KOPT-K1 (cell line): Measurements from ENCODE around the gene NPIPB8.
"Not testable (repeated sequence)": the region's sequence is repeated elsewhere in the genome, so short reads cannot be mapped to it uniquely, and the experiment has no call there.

Experiments used
- H3K27ac ChIP-seq: fragments of 200-600 bp; sonication (generic); 2 replicates; pipeline ENCODE4 v1.5.1; 2016; ENCODE audit warnings: antibody characterized with exemption, mild to moderate bottlenecking, low read depth, low read length; ENCODE audit not compliant: poor library complexity, severe bottlenecking
- H3K36me3 ChIP-seq: fragments of 200-600 bp; sonication (generic); 2 replicates; pipeline ENCODE4 v1.5.1; 2017; ENCODE audit warnings: antibody characterized with exemption, mild to moderate bottlenecking, low read length, moderate library complexity; ENCODE audit not compliant: insufficient read depth
- H3K9me3 ChIP-seq: fragments of 200-600 bp; sonication (generic); 2 replicates; pipeline ENCODE4 v1.5.1; 2017; ENCODE audit warnings: antibody characterized with exemption, low read length, mild to moderate bottlenecking; ENCODE audit not compliant: insufficient read depth, poor library complexity, severe bottlenecking

Gene NPIPB8

GRCh38 chr16:28612359-28613280 is 25.2 kb upstream of the NPIPB8 start:
- not testable (repeated sequence) for H3K36me3 ChIP-seq, H3K27ac ChIP-seq, H3K9me3 ChIP-seq

- H3K27ac ChIP-seq, H3K9me3 ChIP-seq: not testable (repeated sequence)
- H3K36me3 ChIP-seq = peaks cover 10% of the 10 kb centered on the region; the same call in 1 of the 2 replicates
These were observed 24.0 kb upstream of the NPIPB8 start for GRCh38 chr16:28613912-28614311.

GRCh38 chr16:28614561-28614960 is 23.3 kb upstream of the NPIPB8 start:
- not testable (repeated sequence) for H3K9me3 ChIP-seq, H3K27ac ChIP-seq
- H3K36me3 ChIP-seq = peaks cover 10% of the 10 kb centered on the region; the same call in 1 of the 2 replicates

GRCh38 chr16:28615486-28616223 is 22.2 kb upstream of the NPIPB8 start:
- H3K27ac ChIP-seq, H3K9me3 ChIP-seq: not testable (repeated sequence)
- peaks cover 17% of the 10 kb centered on the region; the same call in 1 of the 2 replicates for H3K36me3 ChIP-seq

GRCh38 chr16:28616224-28616577 is 21.7 kb upstream of the NPIPB8 start:
- not testable (repeated sequence) for H3K9me3 ChIP-seq, H3K27ac ChIP-seq
- H3K36me3 ChIP-seq = peaks cover 23% of the 10 kb centered on the region; the same call in 1 of the 2 replicates

- Histone ChIP-seq H3K27ac (no peak overlapping the region), H3K9me3 (no peaks in the 10 kb centered on the region), H3K36me3 (peaks cover 23% of the 10 kb centered on the region; the same call in 1 of the 2 replicates)
These were observed 21.2 kb upstream of the NPIPB8 start for GRCh38 chr16:28616636-28617035.

- no peak overlapping the region for H3K27ac ChIP-seq
- H3K9me3 ChIP-seq = no peaks in the 10 kb centered on the region
- peaks cover 23% of the 10 kb centered on the region; the same call in 1 of the 2 replicates for H3K36me3 ChIP-seq
These were observed 20.0 kb upstream of the NPIPB8 start for GRCh38 chr16:28617874-28618273.

- peaks cover 23% of the 10 kb centered on the region; the same call in 1 of the 2 replicates for H3K36me3 ChIP-seq
- H3K9me3 ChIP-seq, H3K27ac ChIP-seq: not testable (repeated sequence)
These were observed 17.5 kb upstream of the NPIPB8 start for GRCh38 chr16:28620316-28620715.

GRCh38 chr16:28621481-28622155 is 16.2 kb upstream of the NPIPB8 start:
- Histone ChIP-seq H3K36me3 (peaks cover 23% of the 10 kb centered on the region; the same call in 1 of the 2 replicates), H3K27ac (no peak overlapping the region), H3K9me3 (no peaks in the 10 kb centered on the region)

GRCh38 chr16:28622532-28623171 is 15.2 kb upstream of the NPIPB8 start:
- peaks cover 23% of the 10 kb centered on the region; the same call in 1 of the 2 replicates for H3K36me3 ChIP-seq
- peak overlapping the region; percentile 78 for H3K27ac ChIP-seq
- H3K9me3 ChIP-seq = not testable (repeated sequence)

GRCh38 chr16:28623172-28623711 is 14.6 kb upstream of the NPIPB8 start:
- H3K27ac ChIP-seq = peak overlapping the region; percentile 78

GRCh38 chr16:28630905-28631304 is 7.0 kb upstream of the NPIPB8 start:
- not testable (repeated sequence) for H3K9me3 ChIP-seq, H3K27ac ChIP-seq, H3K36me3 ChIP-seq

More at GRCh38 chr16:28623172-28623711, 14.6 kb upstream of the NPIPB8 start:
- no peaks in the 10 kb centered on the region for H3K9me3 ChIP-seq
- peaks cover 17% of the 10 kb centered on the region; the same call in 1 of the 2 replicates for H3K36me3 ChIP-seq

- not testable (repeated sequence) for H3K36me3 ChIP-seq, H3K27ac ChIP-seq, H3K9me3 ChIP-seq
These were observed 1.6 kb upstream of the NPIPB8 start for GRCh38 chr16:28636093-28636823.

- H3K36me3 ChIP-seq, H3K9me3 ChIP-seq, H3K27ac ChIP-seq: not testable (repeated sequence)
These were observed 494 bp downstream of the NPIPB8 start for GRCh38 chr16:28638359-28638758.
